PC-9 (cell line): Measurements from ENCODE around the gene ZNF263. TPM values are rescaled to one million over a fixed set of nuclear protein-coding genes. Genes with fewer than 3 reads are reported as not detected.

Experiments
- BruUV-seq: library from RNA; stranded (reverse); fragments of 400-500 nt; replicated peaks from 2 replicates; lab custom pipeline; 2021; lab: Mats Ljungman, UMichigan
- CTCF ChIA-PET: fragments of 300-600 bp; sonication (Branson Sonifier 250); formaldehyde crosslinking; loops from one replicate; lab custom pipeline; 2022; ENCODE audit warnings: antibody characterized with exemption; lab: Charles Lee
- POLR2A ChIA-PET: fragments of 300-600 bp; sonication (Branson Sonifier 250); formaldehyde crosslinking; loops from one replicate; lab custom pipeline; 2022; ENCODE audit warnings: antibody characterized with exemption; ENCODE audit not compliant: unreplicated experiment; lab: Charles Lee
- DNase-seq, 2 experiments: peaks; one replicate each; pipeline versions ENCODE4 v3.0.0 to v3.0.0-alpha.2; 2015 to 2022; ENCODE audit warnings: mixed read lengths in 1 of 2
- H2AFZ ChIP-seq: fragments of 200-600 bp; sonication (generic); 2 replicates; pipeline ENCODE4 v1.8.1; 2017; ENCODE audit warnings: antibody characterized with exemption
- H3F3A ChIP-seq: fragments of 200-600 bp; sonication (generic); 2 replicates; pipeline ENCODE4 v1.8.1; 2017; ENCODE audit warnings: antibody characterized with exemption, mild to moderate bottlenecking, low read depth; ENCODE audit not compliant: insufficient read depth
- H3K27ac ChIP-seq: fragments of 200-600 bp; sonication (generic); 2 replicates; pipeline ENCODE4 v1.6.1; 2016; ENCODE audit warnings: mixed run types
- H3K27me3 ChIP-seq: fragments of 200-600 bp; sonication (generic); 2 replicates; pipeline ENCODE4 v1.6.1; 2016; ENCODE audit warnings: low read depth, mixed run types; ENCODE audit not compliant: insufficient read depth
- H3K36me3 ChIP-seq: fragments of 200-600 bp; sonication (generic); 2 replicates; pipeline ENCODE4 v1.6.1; 2016; ENCODE audit warnings: low read depth, mixed run types
- H3K4me1 ChIP-seq: fragments of 200-600 bp; sonication (generic); replicated peaks from 2 replicates; pipeline ENCODE4 v1.6.1; 2016; ENCODE audit warnings: mixed run types; ENCODE audit not compliant: insufficient read depth
- H3K4me2 ChIP-seq: fragments of 200-600 bp; sonication (generic); 2 replicates; pipeline ENCODE4 v1.6.1; 2017; ENCODE audit warnings: mixed run types
- H3K4me3 ChIP-seq: fragments of 200-600 bp; sonication (generic); 2 replicates; pipeline ENCODE4 v1.6.1; 2016; ENCODE audit warnings: mixed run types
- H3K79me2 ChIP-seq: fragments of 200-600 bp; sonication (generic); 2 replicates; pipeline ENCODE4 v1.6.1; 2017; ENCODE audit warnings: low read depth, mixed run types
- H3K9me2 ChIP-seq: fragments of 200-600 bp; sonication (generic); 2 replicates; pipeline ENCODE4 v1.8.1; 2017; ENCODE audit warnings: mild to moderate bottlenecking; ENCODE audit not compliant: insufficient read depth
- H3K9me3 ChIP-seq: fragments of 200-600 bp; sonication (generic); 2 replicates; pipeline ENCODE4 v1.8.1; 2016; ENCODE audit warnings: low read depth; ENCODE audit not compliant: insufficient read depth
- H4K20me1 ChIP-seq: fragments of 200-600 bp; sonication (generic); 2 replicates; pipeline ENCODE4 v1.8.1; 2017; ENCODE audit not compliant: insufficient read depth
- CTCF ChIP-seq: fragments of 200-600 bp; sonication (generic); conservative IDR thresholded peaks from 2 replicates; pipeline ENCODE4 v1.6.1; 2017; ENCODE audit warnings: mixed run types, antibody characterized with exemption, mild to moderate bottlenecking, moderate library complexity
- EZH2 ChIP-seq: fragments of 200-600 bp; sonication (generic); IDR thresholded peaks from 2 replicates; pipeline ENCODE4 v1.8.0; 2017; ENCODE audit warnings: antibody characterized with exemption, low read depth
- intact Hi-C: fragments of 100-400 bp; cut with micrococcal nuclease; formaldehyde crosslinking; loops from one replicate; pipeline ENCODE4 v1.10.0; 2022; ENCODE audit not compliant: unreplicated experiment
- total RNA-seq: library from RNA; stranded (reverse); gene quantifications from 2 replicates; pipeline ENCODE4 v1.2.3, GENCODE V29; 2021

Gene ZNF263
- total RNA-seq, 1 experiment from 2014 or later, result 36.8 TPM

- BruUV-seq, result no TSS peak
- H3K4me2 ChIP-seq, result no peak overlapping the region
Observed at GRCh38 chr16:3246876-3247275, 36.4 kb upstream of the ZNF263 start.

GRCh38 chr16:3248596-3248995, 34.7 kb upstream of the ZNF263 start:
- no peaks in the 10 kb centered on the region for H3F3A ChIP-seq
- H4K20me1 ChIP-seq, result no peaks in the 10 kb centered on the region
- H3K4me2 ChIP-seq, result no peak overlapping the region
- intact Hi-C loops, result no loop called here
- H2AFZ ChIP-seq, result no peak overlapping the region
- no peak overlapping the region for H3K27ac ChIP-seq
- H3K36me3 ChIP-seq, result no peaks in the 10 kb centered on the region
- H3K9me3 ChIP-seq, result no peaks in the 10 kb centered on the region
- H3K4me1 ChIP-seq, result 0 out of 2 replicates have a peak, but pooled peaks cover 4% of the 10 kb centered on the region
- H3K27me3 ChIP-seq, result 0 out of 2 replicates have a peak, but pooled peaks cover 3% of the 10 kb centered on the region
- ChIA-PET CTCF (no interaction called here), POLR2A (no interaction called here)
- no TSS peak for BruUV-seq
- no peak for DNase-seq
- TF ChIP-seq CTCF, result no peak
- no peak for TF ChIP-seq EZH2
- no peaks in the 10 kb centered on the region for H3K79me2 ChIP-seq
- no peaks in the 10 kb centered on the region for H3K9me2 ChIP-seq
- H3K4me3 ChIP-seq, result no peak overlapping the region

More at GRCh38 chr16:3246876-3247275, 36.4 kb upstream of the ZNF263 start:
- no peak for TF ChIP-seq EZH2
- TF ChIP-seq CTCF, result no peak
- Histone ChIP-seq H3K9me2 (no peaks in the 10 kb centered on the region), H3K27me3 (no peaks in the 10 kb centered on the region), H3F3A (no peaks in the 10 kb centered on the region), H3K4me1 (0 out of 2 replicates have a peak, but pooled peaks cover 4% of the 10 kb centered on the region), H3K4me3 (no peak overlapping the region), H3K9me3 (no peaks in the 10 kb centered on the region), H3K27ac (no peak overlapping the region), H3K36me3 (no peaks in the 10 kb centered on the region), H3K79me2 (no peaks in the 10 kb centered on the region), H4K20me1 (no peaks in the 10 kb centered on the region), H2AFZ (no peak overlapping the region)
- intact Hi-C loops, result no loop called here
- no peak for DNase-seq
- CTCF ChIA-PET, result no interaction called here
- POLR2A ChIA-PET, result no interaction called here

- Histone ChIP-seq H4K20me1 (no peaks in the 10 kb centered on the region), H3K27ac (no peak overlapping the region), H3K79me2 (no peaks in the 10 kb centered on the region), H3K9me3 (no peaks in the 10 kb centered on the region), H3K4me3 (no peak overlapping the region), H3F3A (no peaks in the 10 kb centered on the region), H3K36me3 (no peaks in the 10 kb centered on the region), H3K9me2 (no peaks in the 10 kb centered on the region), H3K4me2 (no peak overlapping the region), H3K27me3 (0 out of 2 replicates have a peak, but pooled peaks cover 5% of the 10 kb centered on the region), H3K4me1 (0 out of 2 replicates have a peak, but pooled peaks cover 1% of the 10 kb centered on the region), H2AFZ (no peak overlapping the region)
- no TSS peak for BruUV-seq
- ChIA-PET POLR2A (no interaction called here), CTCF (no interaction called here)
- DNase-seq, result no peak
- TF ChIP-seq CTCF (no peak), EZH2 (no peak)
- intact Hi-C loops, result no loop called here
Observed at GRCh38 chr16:3249020-3249419, 34.3 kb upstream of the ZNF263 start.
